ENCODE data around the gene SSR4.

GRCh38 chrX:153819384-153820040 lies 25.0 kb downstream of the SSR4 start:
- no peak for TF ChIP-seq POU2F2 (IDR thresholded peaks at IDR 0.05; ENCODE audit: low read depth, low read length)
- no peak for TF ChIP-seq POLR2AphosphoS5 (IDR thresholded peaks at IDR 0.05; ENCODE audit: low read depth, low read length)
- no peak for TF ChIP-seq POLR2A (IDR thresholded peaks at IDR 0.05; ENCODE audit: low read depth, low read length)
- no peak for TF ChIP-seq TAF1 (IDR thresholded peaks at IDR 0.05; ENCODE audit: low read depth, low read length)
- no peak for TF ChIP-seq PAX5 (IDR thresholded peaks at IDR 0.05; ENCODE audit: insufficient read depth, low read length, severe bottlenecking)

All from GM12891 (cell line).